Measurements from ENCODE around the gene EMSY.
"Not testable (repeated sequence)": the region's sequence is repeated elsewhere in the genome, so short reads cannot be mapped to it uniquely, and the experiment has no call there.

DNA sequence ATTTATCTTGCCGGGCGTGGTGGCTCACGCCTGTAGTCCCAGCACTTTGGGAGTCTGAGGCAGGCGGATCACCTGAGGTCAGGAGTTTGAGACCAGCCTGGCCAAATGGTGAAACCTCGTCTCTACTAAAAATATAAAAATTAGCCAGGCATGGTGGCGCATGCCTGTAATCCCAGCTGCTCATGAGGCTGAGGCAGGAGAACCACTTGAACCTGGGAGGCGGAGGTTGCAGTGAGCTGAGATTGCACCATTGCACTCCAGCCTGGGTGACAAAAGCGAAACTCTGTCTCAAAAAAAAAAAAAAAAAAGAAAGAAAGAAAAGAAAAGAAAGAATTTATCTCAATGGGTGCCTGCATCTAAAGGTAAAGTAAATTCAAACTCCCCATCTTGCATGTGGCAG, 43.3 kb upstream of the EMSY start:
- TF ChIP-seq CTCF (IDR thresholded peaks at IDR 0.05; ENCODE audit: insufficient read depth, low read length); POLR2AphosphoS5 (IDR thresholded peaks at IDR 0.05; ENCODE audit: low read depth): not testable (repeated sequence)

Data from HL-60 (cell line).